Neuron (in vitro differentiated cells): ENCODE measurements around the gene FOXP4.

ENCODE experiments used
- H2AFZ ChIP-seq: one replicate; pipeline ENCODE4 v1.6.1; 2013; ENCODE audit warnings: low read depth, mild to moderate bottlenecking, inconsistent platforms, low read length, moderate library complexity
- H3K27me3 ChIP-seq: one replicate; pipeline ENCODE4 v1.6.1; 2013; ENCODE audit warnings: low read length; ENCODE audit not compliant: insufficient read depth
- H3K36me3 ChIP-seq: one replicate; pipeline ENCODE4 v1.6.1; 2013; ENCODE audit warnings: low read length; ENCODE audit not compliant: insufficient read depth
- H3K4me1 ChIP-seq: one replicate; pipeline ENCODE4 v1.6.1; 2013; ENCODE audit warnings: low read length; ENCODE audit not compliant: insufficient read depth
- H3K4me3 ChIP-seq: 2 replicates; pipeline ENCODE4 v1.5.1; 2013; ENCODE audit warnings: mild to moderate bottlenecking, low read length, moderate library complexity
- H3K9me3 ChIP-seq: one replicate; pipeline ENCODE4 v1.6.1; 2013; ENCODE audit warnings: low read length

FOXP4 gene

GRCh38 chr6:41599852-41600445, 53.8 kb downstream of the FOXP4 start:
- H3K4me1 ChIP-seq, result peaks cover 13% of the 10 kb centered on the region
- no peak overlapping the region for H3K4me3 ChIP-seq
- H3K27me3 ChIP-seq, result no peaks in the 10 kb centered on the region
- H3K9me3 ChIP-seq, result no peaks in the 10 kb centered on the region
- H3K36me3 ChIP-seq, result peaks cover 27% of the 10 kb centered on the region
- H2AFZ ChIP-seq, result no peak overlapping the region

DNA sequence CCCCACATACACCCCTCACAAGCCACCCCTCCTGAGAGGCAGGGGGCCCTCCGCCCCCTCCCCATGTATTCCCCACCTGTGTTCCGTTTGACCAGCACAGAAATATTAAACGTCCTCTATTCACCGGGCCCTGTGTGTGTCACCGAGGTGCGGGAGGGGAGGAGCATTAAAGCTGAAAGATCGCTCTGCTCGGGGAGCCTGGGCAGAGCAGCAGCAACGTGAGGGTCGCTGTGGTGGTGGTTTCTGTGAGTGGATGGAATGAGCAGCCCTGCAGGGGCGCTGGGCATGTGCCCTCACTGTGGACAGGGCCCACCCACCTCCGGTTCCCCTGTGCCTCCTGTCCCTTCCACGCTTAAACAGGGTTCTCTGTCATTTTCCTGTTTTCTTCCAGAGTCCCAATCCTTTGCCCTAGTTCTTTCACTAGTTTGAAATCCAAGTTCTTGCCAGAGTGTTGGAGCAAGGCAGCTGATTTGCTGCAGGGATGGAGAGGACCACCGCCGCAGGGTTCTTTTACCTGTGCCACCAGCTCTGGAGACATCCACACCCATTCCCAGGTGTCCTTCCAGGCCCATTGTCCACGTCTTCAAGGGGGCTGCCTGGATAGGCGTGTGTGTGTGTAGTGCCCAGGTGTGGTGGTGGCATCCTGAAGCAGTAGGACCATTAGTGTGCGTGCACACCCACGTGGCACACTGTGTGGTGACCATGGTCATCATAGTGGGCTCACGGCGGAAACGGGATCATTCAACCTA, 54.5 kb downstream of the FOXP4 start:
- Histone ChIP-seq H3K36me3 (peaks cover 25% of the 10 kb centered on the region), H3K4me1 (peaks cover 13% of the 10 kb centered on the region), H3K27me3 (no peaks in the 10 kb centered on the region), H2AFZ (no peak overlapping the region), H3K9me3 (no peaks in the 10 kb centered on the region), H3K4me3 (no peak overlapping the region)

- H3K4me3 ChIP-seq, result no peak overlapping the region
- peaks cover 13% of the 10 kb centered on the region for H3K4me1 ChIP-seq
- H2AFZ ChIP-seq, result no peak overlapping the region
- H3K36me3 ChIP-seq, result peaks cover 22% of the 10 kb centered on the region
- H3K27me3 ChIP-seq, result no peaks in the 10 kb centered on the region
- H3K9me3 ChIP-seq, result no peaks in the 10 kb centered on the region
Measured at GRCh38 chr6:41601248-41601549, 55.0 kb downstream of the FOXP4 start.

- Histone ChIP-seq H3K4me1 (peaks cover 13% of the 10 kb centered on the region), H3K27me3 (no peaks in the 10 kb centered on the region), H3K36me3 (peaks cover 11% of the 10 kb centered on the region), H2AFZ (no peak overlapping the region), H3K9me3 (no peaks in the 10 kb centered on the region), H3K4me3 (no peak overlapping the region)
Measured at GRCh38 chr6:41602422-41602743, 56.2 kb downstream of the FOXP4 start.

DNA sequence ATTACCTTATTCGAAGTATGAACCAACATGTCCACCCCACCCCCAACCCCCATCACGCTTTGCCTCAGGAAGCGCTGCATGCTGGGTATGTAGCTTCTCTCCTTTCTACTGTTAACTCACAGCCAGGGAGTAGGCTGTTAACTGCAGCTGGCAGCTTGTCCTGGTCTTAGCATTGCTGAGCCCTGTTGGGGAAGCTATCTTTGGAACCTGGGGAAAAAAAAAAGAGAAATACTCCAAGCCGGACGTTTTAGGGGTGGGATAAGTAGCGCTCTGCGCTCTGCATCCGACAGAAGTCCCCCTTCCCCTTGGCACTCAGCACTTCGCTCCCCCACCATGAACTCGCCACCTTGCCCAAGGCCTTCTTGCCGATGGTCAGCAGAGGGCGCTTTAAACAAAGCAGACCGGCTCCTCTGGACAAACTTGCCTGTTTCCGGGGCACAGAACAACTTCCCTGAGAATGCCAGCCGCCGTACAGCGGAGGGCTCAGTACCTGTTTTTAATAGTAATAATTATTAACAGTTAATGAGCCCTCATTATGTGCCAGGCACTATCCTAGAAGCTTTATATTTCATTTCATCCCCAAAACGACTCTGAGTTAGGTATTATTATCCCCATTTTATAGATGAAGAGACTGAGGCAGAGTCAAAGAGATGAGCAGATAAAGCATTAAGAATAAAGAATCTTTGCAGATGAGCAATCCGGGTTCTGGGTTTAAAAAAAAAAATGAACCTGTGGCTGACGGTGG, 56.9 kb downstream of the FOXP4 start:
- H3K27me3 ChIP-seq, result no peaks in the 10 kb centered on the region
- peak overlapping the region; percentile 31 for H2AFZ ChIP-seq
- H3K36me3 ChIP-seq, result peaks cover 8% of the 10 kb centered on the region
- H3K4me1 ChIP-seq, result peaks cover 13% of the 10 kb centered on the region
- H3K4me3 ChIP-seq, result peak overlapping the region; percentile 30
- H3K9me3 ChIP-seq, result no peaks in the 10 kb centered on the region

- no peak overlapping the region for H2AFZ ChIP-seq
- H3K9me3 ChIP-seq, result no peaks in the 10 kb centered on the region
- H3K4me3 ChIP-seq, result no peak overlapping the region
- peaks cover under 1% of the 10 kb centered on the region for H3K36me3 ChIP-seq
- no peaks in the 10 kb centered on the region for H3K27me3 ChIP-seq
- H3K4me1 ChIP-seq, result peaks cover 13% of the 10 kb centered on the region
Measured at GRCh38 chr6:41604006-41604405, 57.8 kb downstream of the FOXP4 start.

DNA sequence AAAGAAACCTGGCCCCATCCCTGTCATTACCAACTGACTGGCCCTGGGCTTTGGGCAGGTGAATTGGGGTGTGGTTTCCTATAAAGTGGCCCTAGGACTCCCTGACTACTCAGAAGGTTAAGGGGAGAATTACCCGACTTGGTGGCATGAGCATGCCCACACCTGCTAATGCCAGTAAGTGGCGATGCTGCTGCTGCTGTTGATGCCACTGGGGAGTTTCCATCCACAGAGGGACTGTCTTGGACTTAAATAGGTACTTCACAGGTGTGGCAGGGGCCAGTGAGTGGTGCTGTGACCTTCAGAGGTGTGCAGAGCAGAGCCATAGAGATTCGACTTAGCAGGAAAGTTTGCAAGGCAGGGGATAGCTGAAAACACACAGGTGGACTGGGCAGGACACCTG, 59.5 kb downstream of the FOXP4 start:
- Histone ChIP-seq H3K9me3 (no peaks in the 10 kb centered on the region), H3K27me3 (no peaks in the 10 kb centered on the region), H3K4me1 (peaks cover 13% of the 10 kb centered on the region), H2AFZ (no peak overlapping the region), H3K36me3 (no peaks in the 10 kb centered on the region), H3K4me3 (no peak overlapping the region)

- no peaks in the 10 kb centered on the region for H3K27me3 ChIP-seq
- H3K9me3 ChIP-seq, result peaks cover 2% of the 10 kb centered on the region
- no peaks in the 10 kb centered on the region for H3K36me3 ChIP-seq
- no peak overlapping the region for H3K4me3 ChIP-seq
- H3K4me1 ChIP-seq, result peaks cover 9% of the 10 kb centered on the region
- H2AFZ ChIP-seq, result no peak overlapping the region
Measured at GRCh38 chr6:41607036-41607435, 60.9 kb downstream of the FOXP4 start.

DNA sequence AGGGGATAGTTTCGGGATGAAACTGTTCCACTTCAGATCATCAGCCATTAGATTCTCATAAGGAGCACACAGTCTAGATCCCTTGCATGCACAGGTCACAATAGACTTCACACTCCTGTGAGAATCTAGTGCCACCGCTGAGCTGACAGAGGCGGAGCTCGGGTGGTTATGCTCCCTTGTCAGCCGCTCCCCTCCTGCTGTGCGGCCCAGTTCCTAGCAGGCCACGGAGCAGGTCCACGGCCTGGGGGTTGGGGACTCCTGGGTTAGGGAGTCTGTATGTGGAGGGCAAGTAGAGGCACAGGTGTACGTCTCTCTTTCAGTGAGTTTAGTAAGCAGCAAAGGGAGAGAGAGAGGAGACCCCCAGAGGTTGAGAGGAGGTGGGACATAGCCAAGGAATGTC, 61.6 kb downstream of the FOXP4 start:
- Histone ChIP-seq H3K9me3 (peaks cover 2% of the 10 kb centered on the region), H3K36me3 (no peaks in the 10 kb centered on the region), H3K4me1 (peaks cover 2% of the 10 kb centered on the region), H3K4me3 (no peak overlapping the region), H2AFZ (no peak overlapping the region), H3K27me3 (no peaks in the 10 kb centered on the region)

GRCh38 chr6:41608443-41609151, 62.4 kb downstream of the FOXP4 start:
- Histone ChIP-seq H3K36me3 (no peaks in the 10 kb centered on the region), H2AFZ (no peak overlapping the region), H3K4me1 (no peaks in the 10 kb centered on the region), H3K9me3 (peaks cover 2% of the 10 kb centered on the region), H3K4me3 (no peak overlapping the region), H3K27me3 (no peaks in the 10 kb centered on the region)

DNA sequence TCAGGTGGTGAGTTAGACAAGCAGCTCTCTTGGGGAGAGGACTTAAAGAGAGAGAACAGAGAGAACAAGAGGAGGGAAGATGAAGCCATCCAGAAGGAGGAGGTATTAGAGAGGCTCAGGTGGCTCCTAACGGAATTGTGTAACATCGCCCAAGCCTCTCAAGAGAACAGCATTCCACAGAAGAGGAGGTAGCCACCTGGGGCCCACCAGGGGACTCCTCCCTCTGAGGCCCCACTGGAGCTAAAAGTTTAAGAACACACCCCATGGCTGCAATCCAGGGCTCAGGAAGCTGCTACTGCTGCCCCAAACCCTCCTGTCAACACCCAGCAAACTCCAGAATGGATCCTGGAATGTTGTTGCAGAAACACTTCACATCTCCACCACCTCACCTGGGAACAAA, 68.5 kb downstream of the FOXP4 start:
- Histone ChIP-seq H3K27me3 (no peaks in the 10 kb centered on the region), H3K4me3 (no peak overlapping the region), H3K36me3 (no peaks in the 10 kb centered on the region), H3K4me1 (peaks cover 4% of the 10 kb centered on the region), H2AFZ (no peak overlapping the region), H3K9me3 (peaks cover 2% of the 10 kb centered on the region)

GRCh38 chr6:41615311-41615710, 69.1 kb downstream of the FOXP4 start:
- H2AFZ ChIP-seq, result no peak overlapping the region
- H3K9me3 ChIP-seq, result peaks cover 2% of the 10 kb centered on the region
- H3K4me3 ChIP-seq, result no peak overlapping the region
- H3K4me1 ChIP-seq, result peaks cover 4% of the 10 kb centered on the region
- H3K27me3 ChIP-seq, result no peaks in the 10 kb centered on the region
- H3K36me3 ChIP-seq, result no peaks in the 10 kb centered on the region

DNA sequence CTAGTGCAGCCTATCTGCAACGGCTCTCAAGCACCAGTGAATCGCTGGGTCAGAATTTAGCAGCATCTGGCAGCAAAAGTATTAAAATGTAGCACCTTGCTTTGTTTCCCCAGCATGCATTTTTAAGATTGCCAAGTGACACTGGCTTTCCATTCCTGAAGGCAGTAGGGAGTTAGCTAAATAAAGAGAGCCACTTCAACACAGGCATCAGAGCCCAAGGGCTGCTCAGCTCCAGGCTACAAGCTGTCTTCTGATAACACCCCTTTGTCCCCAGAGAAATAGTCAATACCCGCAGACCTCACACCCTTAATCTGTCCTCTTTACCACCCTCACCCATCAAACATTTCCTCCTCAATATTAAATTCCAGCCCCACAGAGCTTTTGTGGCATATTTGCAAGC, 72.4 kb downstream of the FOXP4 start:
- Histone ChIP-seq H3K4me3 (no peak overlapping the region), H2AFZ (no peak overlapping the region), H3K4me1 (peaks cover 24% of the 10 kb centered on the region), H3K9me3 (no peaks in the 10 kb centered on the region), H3K27me3 (no peaks in the 10 kb centered on the region), H3K36me3 (no peaks in the 10 kb centered on the region)
